Uterus (tissue), 4 donors: ENCODE results near the gene FANCC. TPM values are rescaled to one million over a fixed set of nuclear protein-coding genes. Genes with fewer than 3 reads are reported as not detected.

Source experiments
- DNase-seq, 2 donors: peaks; one replicate each; pipeline ENCODE4 v3.0.0-alpha.2; 2019 to 2020
- H3K27ac ChIP-seq, 2 donors: fragments of 200-600 bp; sonication (generic); 1 replicate in 1 of 2; 2 replicates in 1 of 2; pipeline ENCODE4 v1.5.1; 2016 to 2018
- H3K27me3 ChIP-seq, 2 donors: fragments of 200-600 bp; sonication (generic); one replicate each; pipeline ENCODE4 v1.5.1; 2018 to 2019; ENCODE audit warnings: control low read depth in 1 of 2
- H3K36me3 ChIP-seq, 2 donors: fragments of 200-600 bp; sonication (generic); one replicate each; pipeline ENCODE4 v1.5.1; 2019; ENCODE audit warnings: control low read depth in 1 of 2
- H3K4me1 ChIP-seq, 2 donors: fragments of 200-600 bp; sonication (generic); one replicate each; pipeline ENCODE4 v1.5.1; 2018 to 2019; ENCODE audit warnings: control low read depth in 1 of 2
- H3K4me3 ChIP-seq, 2 donors: fragments of 200-600 bp; sonication (generic); 1 replicate in 1 of 2; 2 replicates in 1 of 2; pipeline ENCODE4 v1.5.1; 2018 to 2019; ENCODE audit warnings: mild to moderate bottlenecking in 1 of 2
- H3K9me3 ChIP-seq, 2 donors: fragments of 200-600 bp; sonication (generic); one replicate each; pipeline ENCODE4 v1.5.1; 2019; ENCODE audit warnings: control low read depth in 1 of 2
- CTCF ChIP-seq, 4 experiments: fragments of 200-600 bp in 2 of 4; fragments of 450-650 bp in 2 of 4; sonication (generic) in 2 of 4; IDR thresholded peaks; one replicate each; pipeline ENCODE4 v1.5.1; 2016 to 2019; ENCODE audit warnings: antibody characterized with exemption in 4 of 4, mild to moderate bottlenecking in 2 of 4, moderate library complexity in 1 of 4
- POLR2A ChIP-seq, 2 donors: fragments of 450-650 bp; IDR thresholded peaks; one replicate each; pipeline ENCODE4 v1.6.1; 2016; ENCODE audit warnings: antibody characterized with exemption in 2 of 2, mild to moderate bottlenecking in 1 of 2, moderate library complexity in 1 of 2
- intact Hi-C: fragments of 100-400 bp; cut with DNase I; formaldehyde crosslinking; loops from one replicate; pipeline ENCODE4 v1.15.1; 2023; ENCODE audit warnings: low total_unique reads
- total RNA-seq, 4 donors: library from RNA; depleted of rRNA in 3 of 4; stranded (reverse); fragments of >200 nt in 3 of 4; gene quantifications; one replicate each; pipeline versions ENCODE4 v1.1.0 to v1.2.4, GENCODE V29; 2014 to 2023
- donor health status: DM: yes; HTN: yes; CAD: no.

Gene FANCC
- total RNA-seq, 4 donors from 2014 or later = 4.1 to 21.4 (median 15.9) TPM

- H3K27me3 ChIP-seq = no peaks in the 10 kb centered on the region
- DNase-seq = no peak
- H3K27ac ChIP-seq = peak overlapping the region in 1 of 2 donors; percentile 17
- peaks cover 0 to 13% of the 10 kb centered on the region in 2 donors for H3K4me1 ChIP-seq
- H3K4me3 ChIP-seq = no peak overlapping the region
- intact Hi-C loops = no loop called here
- no peaks in the 10 kb centered on the region for H3K36me3 ChIP-seq
- TF ChIP-seq CTCF (IDR thresholded peaks at IDR 0.05) (no peak), POLR2A (IDR thresholded peaks at IDR 0.05) (no peak)
- no peaks in the 10 kb centered on the region for H3K9me3 ChIP-seq
These were observed 233.1 kb downstream of the FANCC start for GRCh38 chr9:95084254-95084934.

GRCh38 chr9:95083086-95083768 lies 234.3 kb downstream of the FANCC start:
- DNase-seq = no peak
- Histone ChIP-seq H3K27ac (peak overlapping the region in 1 of 2 donors; percentile 34), H3K4me1 (peaks cover 0 to 11% of the 10 kb centered on the region in 2 donors), H3K36me3 (no peaks in the 10 kb centered on the region), H3K9me3 (no peaks in the 10 kb centered on the region), H3K4me3 (no peak overlapping the region), H3K27me3 (no peaks in the 10 kb centered on the region)
- intact Hi-C loops = no loop called here
- no peak for TF ChIP-seq POLR2A (IDR thresholded peaks at IDR 0.05)
- TF ChIP-seq CTCF (IDR thresholded peaks at IDR 0.05) = no peak

DNA sequence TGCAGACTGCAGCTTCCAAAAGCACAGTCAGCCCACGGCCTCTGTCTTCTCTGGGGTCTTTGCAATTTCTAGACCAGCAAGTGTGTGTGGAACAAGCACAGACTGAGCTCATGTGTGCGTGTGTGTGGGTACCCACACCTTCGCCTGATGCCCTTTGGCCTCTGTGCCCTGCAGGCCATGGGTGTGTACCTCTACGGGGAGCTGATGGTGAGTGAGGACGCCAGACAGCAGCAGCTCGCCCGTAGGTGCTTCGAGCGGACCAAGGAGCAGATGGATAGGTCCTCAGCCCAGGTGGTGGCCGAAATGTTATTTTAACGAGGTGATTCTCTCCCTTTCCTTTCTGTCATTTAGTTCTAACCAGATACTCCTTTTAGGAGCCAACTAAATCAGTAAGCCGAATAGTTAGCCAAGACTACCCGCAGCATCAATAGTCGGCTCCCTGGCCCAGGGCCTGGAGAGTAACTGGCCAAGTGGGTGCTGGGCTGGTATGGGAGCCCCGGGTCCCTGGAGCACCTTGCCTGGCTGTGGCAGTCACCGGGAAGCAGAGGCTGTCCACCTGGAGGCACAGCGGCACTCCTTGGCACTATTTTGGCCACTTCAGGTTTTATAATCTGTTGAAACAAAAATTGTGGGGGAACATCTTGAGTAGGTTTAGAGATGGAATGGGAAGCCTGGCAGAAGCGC lies 235.0 kb downstream of the FANCC start:
- Histone ChIP-seq H3K4me1 (peaks cover 4 to 13% of the 10 kb centered on the region in 2 donors), H3K27me3 (no peaks in the 10 kb centered on the region), H3K9me3 (no peaks in the 10 kb centered on the region), H3K36me3 (no peaks in the 10 kb centered on the region), H3K4me3 (no peak overlapping the region), H3K27ac (peak overlapping the region; percentile 9 to 34)
- TF ChIP-seq POLR2A (IDR thresholded peaks at IDR 0.05) (no peak), CTCF (IDR thresholded peaks at IDR 0.05) (no peak)
- DNase-seq = no peak
- intact Hi-C loops = no loop called here

DNA sequence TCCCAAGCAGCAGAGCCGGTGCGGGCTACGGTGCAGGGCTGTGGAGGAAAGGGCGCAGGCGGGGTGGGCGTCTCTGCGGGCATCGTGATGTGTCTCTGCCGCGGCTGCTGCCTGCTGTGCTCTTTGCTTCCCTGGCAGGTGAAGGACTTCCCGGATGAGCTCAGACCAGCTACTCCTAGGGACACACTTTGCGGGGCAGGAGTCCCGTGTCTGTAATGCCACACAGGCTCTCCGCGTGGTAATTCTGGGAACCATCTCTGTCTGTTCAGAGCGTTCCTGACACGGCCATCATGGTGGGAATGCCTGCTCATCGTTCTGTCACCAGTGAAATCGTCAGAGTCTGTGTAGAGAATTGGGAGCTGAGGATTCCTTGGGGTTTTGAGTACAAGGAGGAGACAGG lies 235.5 kb downstream of the FANCC start:
- H3K36me3 ChIP-seq = no peaks in the 10 kb centered on the region

More for the DNA sequence above, 235.5 kb downstream of the FANCC start:
- DNase-seq = no peak
- H3K9me3 ChIP-seq = no peaks in the 10 kb centered on the region
- peaks cover 9 to 17% of the 10 kb centered on the region in 2 donors for H3K4me1 ChIP-seq
- no peak overlapping the region for H3K4me3 ChIP-seq
- intact Hi-C loops = no loop called here
- H3K27ac ChIP-seq = peak overlapping the region in 1 of 2 donors; percentile 13
- TF ChIP-seq CTCF (IDR thresholded peaks at IDR 0.05) = no peak
- H3K27me3 ChIP-seq = no peaks in the 10 kb centered on the region
